ENCODE measurements around the gene HSFX4. TPM values are rescaled to one million over a fixed set of nuclear protein-coding genes. Genes with fewer than 3 reads are reported as not detected.
A peak's percentile ranks its signal among the peaks of the same experiment; 100 is the strongest.
"Not testable (repeated sequence)": the region's sequence is repeated elsewhere in the genome, so short reads cannot be mapped to it uniquely, and the experiment has no call there.

The HSFX4 gene
- total RNA-seq, 1 donor from 2014 or later, result not detected

DNA sequence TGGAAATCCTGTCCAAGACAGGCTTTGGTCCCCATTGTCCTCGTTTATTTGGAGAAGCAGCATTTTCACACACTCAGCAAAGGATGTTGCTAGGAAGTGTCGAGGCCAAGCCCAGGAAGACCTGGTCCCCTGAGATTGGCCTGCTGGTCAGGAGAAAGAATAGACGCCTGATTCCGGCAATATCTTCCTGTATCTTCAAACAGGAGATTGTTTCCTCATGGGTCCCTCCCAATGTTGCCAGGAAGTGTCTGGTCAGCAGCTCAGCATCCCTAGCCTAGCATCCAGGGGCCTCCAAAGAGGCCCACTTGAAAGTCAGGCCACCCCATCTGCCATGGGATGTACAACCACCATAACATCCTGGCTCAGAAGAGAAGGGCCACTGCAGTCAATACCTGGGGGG is 2.0 kb downstream of the HSFX4 start:
- not testable (repeated sequence) for DNase-seq (ENCODE audit: low spot score, unreplicated experiment); H3K9me3 Mint-ChIP-seq (ENCODE audit: low read depth); H3K4me3 Mint-ChIP-seq (ENCODE audit: low read depth); H3K27ac Mint-ChIP-seq; H3K4me1 Mint-ChIP-seq (ENCODE audit: low read depth); H3K27me3 Mint-ChIP-seq; H3K36me3 Mint-ChIP-seq (ENCODE audit: insufficient read depth)

GRCh38 chrX:149932150-149932549 is 2.8 kb downstream of the HSFX4 start:
- H3K27me3 Mint-ChIP-seq; DNase-seq (ENCODE audit: low spot score, unreplicated experiment); H3K4me3 Mint-ChIP-seq (ENCODE audit: low read depth); H3K27ac Mint-ChIP-seq; H3K9me3 Mint-ChIP-seq (ENCODE audit: low read depth); H3K36me3 Mint-ChIP-seq (ENCODE audit: insufficient read depth); H3K4me1 Mint-ChIP-seq (ENCODE audit: low read depth): not testable (repeated sequence)

- not testable (repeated sequence) for H3K4me1 Mint-ChIP-seq (ENCODE audit: low read depth); H3K9me3 Mint-ChIP-seq (ENCODE audit: low read depth); H3K36me3 Mint-ChIP-seq (ENCODE audit: insufficient read depth); DNase-seq (ENCODE audit: low spot score, unreplicated experiment); H3K27ac Mint-ChIP-seq; H3K27me3 Mint-ChIP-seq; H3K4me3 Mint-ChIP-seq (ENCODE audit: low read depth)
These were observed 3.6 kb downstream of the HSFX4 start for GRCh38 chrX:149932970-149933369.

- not testable (repeated sequence) for DNase-seq (ENCODE audit: low spot score, unreplicated experiment); H3K4me3 Mint-ChIP-seq (ENCODE audit: low read depth); H3K9me3 Mint-ChIP-seq (ENCODE audit: low read depth); H3K27ac Mint-ChIP-seq; H3K27me3 Mint-ChIP-seq; H3K36me3 Mint-ChIP-seq (ENCODE audit: insufficient read depth); H3K4me1 Mint-ChIP-seq (ENCODE audit: low read depth)
These were observed 4.2 kb downstream of the HSFX4 start for GRCh38 chrX:149933547-149933946.

DNA sequence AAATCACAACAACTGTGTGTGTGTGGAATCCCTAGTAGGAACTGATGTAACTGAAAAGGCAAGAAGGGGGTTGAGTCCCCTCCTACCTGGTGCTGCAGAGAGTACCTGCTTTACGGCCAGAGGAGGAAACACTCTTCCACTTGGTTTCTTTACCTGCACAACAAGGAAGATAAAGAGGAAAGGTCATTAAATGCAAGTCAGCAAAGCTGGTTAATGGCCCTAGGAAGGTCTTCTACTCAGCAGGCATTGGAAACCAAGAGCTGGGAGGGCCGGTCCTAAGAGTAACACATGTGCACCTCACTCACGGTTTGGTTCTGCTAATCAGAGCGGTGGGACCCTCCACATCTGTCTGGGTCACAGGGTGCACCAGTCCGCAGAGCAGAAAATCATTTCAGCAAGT is 8.0 kb downstream of the HSFX4 start:
- H3K27me3 Mint-ChIP-seq; DNase-seq (ENCODE audit: low spot score, unreplicated experiment); H3K4me1 Mint-ChIP-seq (ENCODE audit: low read depth); H3K36me3 Mint-ChIP-seq (ENCODE audit: insufficient read depth); H3K9me3 Mint-ChIP-seq (ENCODE audit: low read depth): not testable (repeated sequence)
- Mint-ChIP-seq H3K27ac (peak overlapping the region; percentile 94), H3K4me3 (ENCODE audit: low read depth) (peak overlapping the region; percentile 78)

GRCh38 chrX:149937871-149938426 is 8.6 kb downstream of the HSFX4 start:
- Mint-ChIP-seq H3K4me3 (ENCODE audit: low read depth) (peak overlapping the region; percentile 78), H3K36me3 (ENCODE audit: insufficient read depth) (peaks cover 2% of the 10 kb centered on the region), H3K27me3 (no peaks in the 10 kb centered on the region), H3K9me3 (ENCODE audit: low read depth) (no peaks in the 10 kb centered on the region), H3K27ac (peak overlapping the region; percentile 99), H3K4me1 (ENCODE audit: low read depth) (peaks cover 1% of the 10 kb centered on the region)
- TF ChIP-seq, protein P1, sequence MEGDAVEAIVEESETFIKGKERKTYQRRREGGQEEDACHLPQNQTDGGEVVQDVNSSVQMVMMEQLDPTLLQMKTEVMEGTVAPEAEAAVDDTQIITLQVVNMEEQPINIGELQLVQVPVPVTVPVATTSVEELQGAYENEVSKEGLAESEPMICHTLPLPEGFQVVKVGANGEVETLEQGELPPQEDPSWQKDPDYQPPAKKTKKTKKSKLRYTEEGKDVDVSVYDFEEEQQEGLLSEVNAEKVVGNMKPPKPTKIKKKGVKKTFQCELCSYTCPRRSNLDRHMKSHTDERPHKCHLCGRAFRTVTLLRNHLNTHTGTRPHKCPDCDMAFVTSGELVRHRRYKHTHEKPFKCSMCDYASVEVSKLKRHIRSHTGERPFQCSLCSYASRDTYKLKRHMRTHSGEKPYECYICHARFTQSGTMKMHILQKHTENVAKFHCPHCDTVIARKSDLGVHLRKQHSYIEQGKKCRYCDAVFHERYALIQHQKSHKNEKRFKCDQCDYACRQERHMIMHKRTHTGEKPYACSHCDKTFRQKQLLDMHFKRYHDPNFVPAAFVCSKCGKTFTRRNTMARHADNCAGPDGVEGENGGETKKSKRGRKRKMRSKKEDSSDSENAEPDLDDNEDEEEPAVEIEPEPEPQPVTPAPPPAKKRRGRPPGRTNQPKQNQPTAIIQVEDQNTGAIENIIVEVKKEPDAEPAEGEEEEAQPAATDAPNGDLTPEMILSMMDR (IDR thresholded peaks at IDR 0.05; ENCODE audit: unreplicated experiment), result no peak
- peak; percentile 21 for DNase-seq (ENCODE audit: low spot score, unreplicated experiment)

GRCh38 chrX:149938427-149938880 is 9.1 kb downstream of the HSFX4 start, which contains the start of gene EOLA2:
EOLA2 (minus strand) TSS chrX:149938491; CDS start chrX:149933874, 4,617 bp downstream.
- TF ChIP-seq, protein P1 (IDR thresholded peaks at IDR 0.05; ENCODE audit: unreplicated experiment), result peak; percentile 63
- Mint-ChIP-seq H3K27me3 (no peaks in the 10 kb centered on the region), H3K36me3 (ENCODE audit: insufficient read depth) (peaks cover 2% of the 10 kb centered on the region), H3K4me3 (ENCODE audit: low read depth) (peak within 1 kb of the TSS; percentile 78), H3K9me3 (ENCODE audit: low read depth) (no peaks in the 10 kb centered on the region), H3K4me1 (ENCODE audit: low read depth) (peaks cover 1% of the 10 kb centered on the region), H3K27ac (peak within 1 kb of the TSS; percentile 99)
- DNase-seq (ENCODE audit: low spot score, unreplicated experiment), result peak; percentile 70

All from progenitor cell of endocrine pancreas (in vitro differentiated cells).